HUDEP-2 (cell line): ENCODE measurements around the gene TMEM185A.
"Not testable (repeated sequence)": the region's sequence is repeated elsewhere in the genome, so short reads cannot be mapped to it uniquely, and the experiment has no call there.

Experiments
- DNase-seq, 76 experiments: peaks; one replicate each; lab custom pipeline; 2025; ENCODE audit not compliant: unreplicated experiment in 76 of 76; lab: John Stamatoyannopoulos, UW

The TMEM185A gene

DNA sequence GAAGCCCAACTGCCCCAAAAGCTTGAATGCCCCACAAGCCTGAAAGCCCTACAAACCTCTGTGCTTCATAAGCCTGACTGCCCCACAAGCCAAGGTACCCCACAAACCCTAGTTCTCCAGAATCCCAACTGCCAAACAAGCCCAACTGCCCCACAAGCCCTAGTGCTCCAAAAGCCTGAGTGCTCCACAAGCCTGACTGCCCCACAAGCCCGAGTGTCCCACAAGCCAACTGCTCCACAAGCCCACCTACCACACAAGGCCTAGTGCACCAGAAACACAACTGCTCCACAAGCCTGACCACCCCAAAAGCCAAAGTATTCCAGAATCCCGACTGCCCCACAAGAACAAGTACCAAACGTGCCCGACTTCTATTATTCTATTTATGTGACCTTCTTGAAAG is 68.2 kb downstream of the TMEM185A start:
- DNase-seq: no peak

GRCh38 chrX:149555251-149555650 is 76.3 kb downstream of the TMEM185A start:
- DNase-seq: not testable (repeated sequence)

DNA sequence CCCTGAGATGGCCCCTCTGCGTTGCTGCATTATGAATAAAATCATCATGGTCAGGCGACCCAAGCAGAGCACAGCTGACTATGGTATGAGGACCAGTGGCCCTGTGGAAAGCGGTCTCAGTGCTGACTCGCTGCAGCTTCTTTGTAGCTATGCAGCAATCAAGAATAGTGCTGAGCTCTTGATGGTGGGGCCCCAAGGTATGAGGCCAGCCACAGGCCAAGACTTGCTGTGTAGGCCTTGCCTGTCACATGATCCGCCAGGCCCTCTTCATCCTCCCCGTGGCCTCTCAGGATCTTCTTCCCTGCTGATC is 79.7 kb downstream of the TMEM185A start:
- not testable (repeated sequence) for DNase-seq

GRCh38 chrX:149551245-149551938 is 80.2 kb downstream of the TMEM185A start:
- not testable (repeated sequence) for DNase-seq

DNA sequence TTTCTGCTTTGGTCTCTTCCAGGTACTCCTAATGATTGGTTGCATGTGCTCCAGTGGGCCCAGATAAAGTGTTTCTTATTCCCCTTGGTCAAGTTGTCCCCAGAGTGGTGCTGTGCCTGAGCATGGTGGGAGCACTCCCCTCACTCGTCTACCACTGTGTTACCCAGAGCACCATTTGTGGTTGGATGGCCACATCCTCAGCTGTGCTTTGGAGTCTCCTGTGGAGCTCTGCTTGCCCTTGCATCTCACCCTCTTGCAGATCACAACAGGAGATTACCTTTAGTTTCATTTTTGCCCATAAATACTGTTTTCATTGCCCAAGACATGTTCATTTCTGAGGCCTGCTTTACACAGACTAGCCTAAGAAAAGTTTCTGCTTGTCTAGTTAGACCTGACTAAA is 81.1 kb downstream of the TMEM185A start:
- not testable (repeated sequence) for DNase-seq

DNA sequence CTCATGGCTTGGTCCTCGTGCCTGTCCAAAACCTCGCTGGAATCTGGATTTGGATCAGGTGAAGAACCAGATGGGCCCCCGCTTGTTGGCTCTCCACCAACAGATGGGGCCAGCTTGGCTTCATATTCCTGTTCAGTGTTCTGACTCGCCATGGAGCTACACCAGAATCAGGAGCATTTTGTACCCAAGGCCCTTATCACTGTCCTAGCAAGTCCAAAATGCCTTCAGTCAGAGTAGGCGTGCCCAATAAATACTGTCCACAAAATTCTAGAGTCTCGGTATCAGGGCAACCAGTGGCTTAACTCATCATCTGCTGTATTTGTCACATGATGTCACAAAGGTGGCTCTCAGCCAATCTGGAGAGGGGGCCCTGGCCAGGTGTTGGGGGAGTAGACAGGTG is 81.9 kb downstream of the TMEM185A start, which contains the start of gene HSFX3:
HSFX3 (minus strand) TSS at position 224 of the 400 bp plus-strand sequence; CDS start at position 152, 72 bp downstream.
- DNase-seq: not testable (repeated sequence)

GRCh38 chrX:149547782-149548181 is 83.8 kb downstream of the TMEM185A start:
- DNase-seq: not testable (repeated sequence)

DNA sequence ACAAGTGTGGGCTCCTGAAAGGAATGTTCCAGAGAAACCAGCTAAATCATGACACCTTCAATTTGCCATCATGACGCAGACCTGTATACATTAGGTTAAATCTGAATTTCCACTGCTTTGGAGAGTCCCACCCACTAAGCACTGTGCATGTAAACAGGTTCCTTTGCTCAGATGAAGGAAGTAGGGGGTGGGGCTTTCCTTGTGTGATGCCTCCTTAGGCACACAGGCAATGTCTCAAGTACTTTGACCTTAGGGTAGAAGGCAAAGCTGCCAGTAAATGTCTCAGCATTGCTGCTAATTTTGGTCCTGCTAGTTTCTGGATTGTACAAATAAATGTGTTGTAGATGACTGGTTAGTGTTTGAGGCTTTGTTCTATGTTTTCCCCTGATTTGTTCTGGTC is 84.6 kb downstream of the TMEM185A start:
- not testable (repeated sequence) for DNase-seq
